Measurements from ENCODE around the gene SSPN.

SSPN gene

DNA sequence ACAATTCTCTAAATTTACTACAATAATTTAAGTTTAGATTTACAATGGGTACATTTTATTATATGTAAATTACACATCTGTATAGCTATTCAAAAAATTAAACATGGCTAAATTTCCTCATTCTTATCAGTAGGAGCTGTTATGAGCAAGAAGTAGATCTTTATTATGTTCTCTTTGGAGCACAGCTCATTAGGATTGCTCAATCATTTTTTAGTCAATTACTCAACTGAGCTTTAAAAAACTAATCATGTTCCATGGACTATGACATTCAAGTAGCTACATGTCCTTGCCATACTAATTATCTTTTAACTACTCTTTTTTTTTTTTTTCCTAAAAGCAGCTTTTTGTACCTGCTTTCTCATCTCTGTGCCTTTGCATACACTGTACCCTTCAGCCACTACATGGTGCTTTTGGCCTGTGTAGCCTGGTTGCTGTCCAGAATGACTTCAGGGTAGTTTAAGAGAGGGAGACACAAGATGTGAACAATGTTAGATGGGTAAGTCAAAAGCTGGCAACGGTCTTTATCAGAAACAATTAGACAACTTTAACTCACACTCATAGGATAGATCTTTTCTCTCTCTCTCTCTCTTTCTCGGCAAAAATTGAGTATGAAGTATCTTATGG lies 69.0 kb downstream of the SSPN start:
- no peaks in the 10 kb centered on the region for H3K4me1 ChIP-seq (ENCODE audit: control insufficient read depth, low read depth, low read length)
- H2AK5ac ChIP-seq (ENCODE audit: low read length) = no peak overlapping the region
- H3K27me3 ChIP-seq (ENCODE audit: insufficient read depth, low read length, poor library complexity) = no peaks in the 10 kb centered on the region
- H4K8ac ChIP-seq (ENCODE audit: low read depth, low read length) = no peak overlapping the region
- H3K79me1 ChIP-seq (ENCODE audit: low read length) = no peaks in the 10 kb centered on the region
- no peak overlapping the region for H2BK15ac ChIP-seq (replicated peaks; ENCODE audit: low read depth)
- no peak overlapping the region for H4K5ac ChIP-seq (ENCODE audit: low read length)
- H3K18ac ChIP-seq (ENCODE audit: low read length) = no peak overlapping the region
- no peaks in the 10 kb centered on the region for H3K79me2 ChIP-seq (ENCODE audit: control insufficient read depth, insufficient read depth, low read length)
- no peaks in the 10 kb centered on the region for H3K36me3 ChIP-seq (ENCODE audit: control insufficient read depth, insufficient read depth, low read length)
- DNase-seq = no peak
- no peak overlapping the region for H3K56ac ChIP-seq (ENCODE audit: low read length)
- H3K4me2 ChIP-seq (ENCODE audit: low read length) = no peak overlapping the region
- H3K9ac ChIP-seq (ENCODE audit: low read length) = no peak overlapping the region
- no CpG with 5 or more reads among the region's 2 CpGs for WGBS (ENCODE audit: extremely low coverage, insufficient coverage, low lambda C conversion rate)
- H3K4me3 ChIP-seq (ENCODE audit: low read length) = no peak overlapping the region
- no peak overlapping the region for H3K27ac ChIP-seq (ENCODE audit: low read depth, low read length)
- no peak overlapping the region for H3K4ac ChIP-seq (ENCODE audit: low read depth, low read length)
- no peak overlapping the region for H3K23ac ChIP-seq (ENCODE audit: low read length)
- H2BK120ac ChIP-seq (ENCODE audit: low read depth, low read length) = no peak overlapping the region
- H2BK5ac ChIP-seq (ENCODE audit: low read length) = no peak overlapping the region

DNA sequence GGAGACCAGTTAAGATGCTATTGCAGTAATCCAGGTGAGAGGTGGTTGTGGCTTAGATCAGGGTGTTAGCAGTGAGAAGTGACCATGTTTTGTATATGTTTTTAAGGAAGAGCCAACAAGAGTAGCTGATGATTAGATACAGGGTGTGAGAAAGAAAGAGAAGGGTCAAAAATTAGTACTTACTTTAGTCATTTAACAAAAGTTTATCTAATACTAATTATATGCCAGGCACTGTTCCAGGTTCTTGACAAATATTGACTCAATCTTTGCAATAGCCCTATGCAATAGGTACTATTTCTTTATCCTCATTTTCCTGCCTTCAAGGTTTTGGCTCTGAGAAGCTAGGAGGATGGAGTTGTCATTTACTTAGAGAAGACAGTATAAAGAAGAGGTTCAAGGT lies 70.2 kb downstream of the SSPN start:
- Histone ChIP-seq H3K27ac (ENCODE audit: low read depth, low read length) (no peak overlapping the region), H3K4ac (ENCODE audit: low read depth, low read length) (no peak overlapping the region), H2BK5ac (ENCODE audit: low read length) (no peak overlapping the region), H3K4me3 (ENCODE audit: low read length) (no peak overlapping the region), H3K4me2 (ENCODE audit: low read length) (no peak overlapping the region), H3K27me3 (ENCODE audit: insufficient read depth, low read length, poor library complexity) (no peaks in the 10 kb centered on the region), H4K5ac (ENCODE audit: low read length) (no peak overlapping the region), H3K36me3 (ENCODE audit: control insufficient read depth, insufficient read depth, low read length) (no peaks in the 10 kb centered on the region), H3K18ac (ENCODE audit: low read length) (no peak overlapping the region), H3K4me1 (ENCODE audit: control insufficient read depth, low read depth, low read length) (no peaks in the 10 kb centered on the region), H2BK120ac (ENCODE audit: low read depth, low read length) (no peak overlapping the region), H3K56ac (ENCODE audit: low read length) (no peak overlapping the region), H2BK15ac (replicated peaks; ENCODE audit: low read depth) (no peak overlapping the region), H4K8ac (ENCODE audit: low read depth, low read length) (no peak overlapping the region), H3K79me2 (ENCODE audit: control insufficient read depth, insufficient read depth, low read length) (no peaks in the 10 kb centered on the region), H3K23ac (ENCODE audit: low read length) (no peak overlapping the region), H3K79me1 (ENCODE audit: low read length) (no peaks in the 10 kb centered on the region), H3K9ac (ENCODE audit: low read length) (no peak overlapping the region), H2AK5ac (ENCODE audit: low read length) (no peak overlapping the region)
- DNase-seq = no peak

DNA sequence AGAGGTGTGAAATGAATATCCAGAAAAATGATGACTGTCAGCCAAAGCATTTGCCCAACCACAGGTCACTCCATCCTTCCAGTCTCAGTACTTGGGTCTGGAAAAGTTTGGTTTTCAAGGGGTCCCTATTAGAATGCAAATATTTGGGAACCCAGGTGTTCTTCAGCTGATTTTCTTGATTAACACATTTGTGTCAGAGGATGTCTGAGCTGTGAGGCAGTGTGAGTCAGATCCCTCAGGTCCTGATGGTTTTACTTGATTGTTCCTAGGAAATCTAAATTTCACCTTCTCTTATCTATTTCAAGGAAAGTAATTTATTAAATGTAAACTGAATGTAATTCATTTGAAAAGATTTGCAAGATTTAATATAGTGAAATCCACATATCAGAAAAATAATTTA lies 71.5 kb downstream of the SSPN start:
- no peak overlapping the region for H2BK5ac ChIP-seq (ENCODE audit: low read length)
- H2BK15ac ChIP-seq (replicated peaks; ENCODE audit: low read depth) = no peak overlapping the region
- no peaks in the 10 kb centered on the region for H3K79me1 ChIP-seq (ENCODE audit: low read length)
- no peak overlapping the region for H4K5ac ChIP-seq (ENCODE audit: low read length)
- H3K36me3 ChIP-seq (ENCODE audit: control insufficient read depth, insufficient read depth, low read length) = no peaks in the 10 kb centered on the region
- H4K8ac ChIP-seq (ENCODE audit: low read depth, low read length) = no peak overlapping the region
- no peak overlapping the region for H2BK120ac ChIP-seq (ENCODE audit: low read depth, low read length)
- no peak overlapping the region for H3K4me3 ChIP-seq (ENCODE audit: low read length)
- peaks cover 5% of the 10 kb centered on the region for H3K4me1 ChIP-seq (ENCODE audit: control insufficient read depth, low read depth, low read length)
- no peak overlapping the region for H3K27ac ChIP-seq (ENCODE audit: low read depth, low read length)
- H3K4me2 ChIP-seq (ENCODE audit: low read length) = no peak overlapping the region
- DNase-seq = no peak
- H3K9ac ChIP-seq (ENCODE audit: low read length) = no peak overlapping the region
- H3K79me2 ChIP-seq (ENCODE audit: control insufficient read depth, insufficient read depth, low read length) = no peaks in the 10 kb centered on the region
- no peak overlapping the region for H3K23ac ChIP-seq (ENCODE audit: low read length)
- H3K4ac ChIP-seq (ENCODE audit: low read depth, low read length) = no peak overlapping the region
- no peak overlapping the region for H2AK5ac ChIP-seq (ENCODE audit: low read length)
- no peaks in the 10 kb centered on the region for H3K27me3 ChIP-seq (ENCODE audit: insufficient read depth, low read length, poor library complexity)
- H3K18ac ChIP-seq (ENCODE audit: low read length) = no peak overlapping the region
- H3K56ac ChIP-seq (ENCODE audit: low read length) = no peak overlapping the region

DNA sequence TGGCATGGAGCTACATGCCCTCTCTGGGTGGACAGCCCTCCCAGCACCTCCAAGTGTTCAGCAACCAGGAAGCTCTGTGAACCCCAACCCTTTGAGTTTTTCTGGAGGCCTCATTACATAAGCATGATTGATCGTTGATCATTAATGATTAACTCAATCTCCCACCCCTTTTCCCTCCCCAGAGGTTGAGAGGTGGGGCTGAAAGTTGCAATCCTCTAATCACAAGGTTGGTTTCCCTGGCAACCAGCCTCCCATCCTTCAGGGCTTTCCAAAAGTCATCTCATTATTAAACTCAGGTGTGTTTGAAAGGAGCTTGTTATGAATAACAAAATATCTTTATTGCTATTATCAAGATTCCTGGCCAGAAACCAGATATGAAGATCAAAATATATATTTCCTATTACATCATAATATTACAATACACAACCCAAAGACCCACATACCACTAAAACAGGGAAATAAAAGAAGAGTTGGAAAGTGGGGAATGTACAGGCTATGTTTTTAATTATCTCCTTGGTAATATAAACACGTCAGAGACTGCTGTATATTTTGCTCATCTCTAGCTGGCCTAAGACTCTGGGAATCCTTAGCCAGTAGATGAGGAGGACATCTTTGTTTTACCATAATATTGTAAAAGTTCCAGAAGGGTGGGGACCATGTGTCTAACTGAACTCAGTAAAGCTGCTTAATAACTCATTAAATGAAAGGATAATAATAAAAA lies 73.6 kb downstream of the SSPN start:
- Histone ChIP-seq H2AK5ac (ENCODE audit: low read length) (no peak overlapping the region), H2BK120ac (ENCODE audit: low read depth, low read length) (no peak overlapping the region), H4K5ac (ENCODE audit: low read length) (no peak overlapping the region), H3K23ac (ENCODE audit: low read length) (no peak overlapping the region), H3K36me3 (ENCODE audit: control insufficient read depth, insufficient read depth, low read length) (no peaks in the 10 kb centered on the region), H3K9ac (ENCODE audit: low read length) (no peak overlapping the region), H3K4me3 (ENCODE audit: low read length) (no peak overlapping the region), H2BK5ac (ENCODE audit: low read length) (no peak overlapping the region), H3K4me1 (ENCODE audit: control insufficient read depth, low read depth, low read length) (peaks cover 9% of the 10 kb centered on the region), H3K27ac (ENCODE audit: low read depth, low read length) (no peak overlapping the region), H3K4ac (ENCODE audit: low read depth, low read length) (no peak overlapping the region), H2BK15ac (replicated peaks; ENCODE audit: low read depth) (no peak overlapping the region), H4K8ac (ENCODE audit: low read depth, low read length) (no peak overlapping the region), H3K4me2 (ENCODE audit: low read length) (no peak overlapping the region), H3K79me1 (ENCODE audit: low read length) (no peaks in the 10 kb centered on the region), H3K27me3 (ENCODE audit: insufficient read depth, low read length, poor library complexity) (no peaks in the 10 kb centered on the region), H3K56ac (ENCODE audit: low read length) (no peak overlapping the region), H3K18ac (ENCODE audit: low read length) (no peak overlapping the region), H3K79me2 (ENCODE audit: control insufficient read depth, insufficient read depth, low read length) (no peaks in the 10 kb centered on the region)
- no peak for DNase-seq
- WGBS (ENCODE audit: extremely low coverage, insufficient coverage, low lambda C conversion rate) = no CpG with 5 or more reads among the region's 2 CpGs

DNA sequence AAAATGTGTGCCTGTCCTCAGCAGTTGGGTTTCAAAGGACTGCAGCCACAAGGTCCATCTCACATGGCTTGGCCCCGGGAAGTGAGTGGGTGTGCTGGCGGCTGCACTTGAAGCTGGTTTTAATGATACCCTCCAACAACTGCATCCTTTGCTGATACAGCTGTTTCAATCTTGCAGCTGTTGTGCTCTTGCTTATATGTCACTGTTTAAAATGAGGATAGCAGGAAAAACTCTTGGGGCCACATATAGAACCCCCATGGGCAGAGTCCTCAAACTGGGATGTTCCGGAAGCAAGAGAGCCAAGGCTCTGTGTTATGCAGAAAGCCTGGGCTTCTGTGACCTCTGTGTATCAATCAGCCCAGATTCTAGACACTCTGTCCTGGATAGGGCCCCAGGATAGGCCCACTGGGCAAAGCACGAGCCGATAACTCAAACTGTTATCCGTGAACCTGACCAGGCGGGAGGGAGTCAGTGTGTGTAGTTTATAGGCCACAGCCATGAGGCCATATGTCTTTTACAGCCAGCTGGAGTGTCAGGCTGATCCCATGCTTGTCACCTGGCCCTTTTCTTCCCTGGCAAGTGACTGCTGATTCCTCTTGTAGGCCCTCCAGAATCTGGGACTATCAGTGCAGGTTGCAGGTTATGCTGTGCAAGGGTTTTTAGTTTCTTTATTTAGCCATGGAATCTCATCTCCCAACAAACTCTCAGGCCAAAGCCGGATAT lies 74.3 kb downstream of the SSPN start:
- H3K18ac ChIP-seq (ENCODE audit: low read length) = peak overlapping the region; percentile 3
- no peak overlapping the region for H2AK5ac ChIP-seq (ENCODE audit: low read length)
- no peak for DNase-seq
- no peak overlapping the region for H2BK15ac ChIP-seq (replicated peaks; ENCODE audit: low read depth)
- no peaks in the 10 kb centered on the region for H3K79me2 ChIP-seq (ENCODE audit: control insufficient read depth, insufficient read depth, low read length)
- H3K36me3 ChIP-seq (ENCODE audit: control insufficient read depth, insufficient read depth, low read length) = no peaks in the 10 kb centered on the region
- H3K4me3 ChIP-seq (ENCODE audit: low read length) = no peak overlapping the region
- no peaks in the 10 kb centered on the region for H3K79me1 ChIP-seq (ENCODE audit: low read length)
- H3K27me3 ChIP-seq (ENCODE audit: insufficient read depth, low read length, poor library complexity) = no peaks in the 10 kb centered on the region
- WGBS (ENCODE audit: extremely low coverage, insufficient coverage, low lambda C conversion rate) = no CpG with 5 or more reads among the region's 8 CpGs
- no peak overlapping the region for H3K4ac ChIP-seq (ENCODE audit: low read depth, low read length)
- H4K8ac ChIP-seq (ENCODE audit: low read depth, low read length) = no peak overlapping the region
- H3K27ac ChIP-seq (ENCODE audit: low read depth, low read length) = no peak overlapping the region
- no peak overlapping the region for H4K5ac ChIP-seq (ENCODE audit: low read length)
- H3K4me2 ChIP-seq (ENCODE audit: low read length) = no peak overlapping the region
- no peak overlapping the region for H3K56ac ChIP-seq (ENCODE audit: low read length)
- H3K23ac ChIP-seq (ENCODE audit: low read length) = no peak overlapping the region
- no peak overlapping the region for H3K9ac ChIP-seq (ENCODE audit: low read length)
- H2BK120ac ChIP-seq (ENCODE audit: low read depth, low read length) = no peak overlapping the region
- H3K4me1 ChIP-seq (ENCODE audit: control insufficient read depth, low read depth, low read length) = peaks cover 9% of the 10 kb centered on the region
- H2BK5ac ChIP-seq (ENCODE audit: low read length) = no peak overlapping the region

Data from mesendoderm (in vitro differentiated cells).